Measurements from ENCODE around the gene UNC93A.

The UNC93A gene

DNA sequence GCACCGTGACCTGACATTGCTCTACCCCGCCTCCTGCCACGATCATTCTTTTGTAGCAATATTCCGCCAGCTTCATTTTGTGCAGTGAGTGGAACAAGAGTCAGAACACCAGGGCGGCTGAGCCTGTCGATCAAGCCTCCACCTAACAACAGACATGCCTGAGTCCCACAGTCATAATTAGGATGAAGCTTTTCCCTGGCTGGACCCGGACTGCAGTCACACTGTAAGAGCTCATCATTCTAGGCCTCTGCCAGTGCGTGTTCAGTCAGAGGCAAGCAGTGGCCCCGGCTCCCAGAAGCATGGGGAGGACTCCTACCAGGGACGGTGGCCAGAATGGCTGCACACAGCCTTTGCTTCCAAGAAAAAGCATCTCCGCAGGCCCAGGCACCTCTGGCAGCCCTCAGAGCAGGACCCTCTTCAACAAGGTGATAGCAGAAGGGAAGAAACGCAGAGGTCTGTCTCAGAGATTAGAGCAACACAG is 23.2 kb upstream of the UNC93A start:
- H3K27ac ChIP-seq (ENCODE audit: low read depth, low read length): no peak overlapping the region
- no peaks in the 10 kb centered on the region for H4K20me1 ChIP-seq (ENCODE audit: control insufficient read depth, insufficient read depth, low read depth, low read length)
- H3F3A ChIP-seq (ENCODE audit: control insufficient read depth, insufficient read depth): no peaks in the 10 kb centered on the region
- no peaks in the 10 kb centered on the region for H3K27me3 ChIP-seq (ENCODE audit: control insufficient read depth, low read length)
- no peak for TF ChIP-seq EZH2phosphoT487 (IDR thresholded peaks at IDR 0.05; ENCODE audit: borderline replicate concordance, low read length)
- TF ChIP-seq, protein P1, sequence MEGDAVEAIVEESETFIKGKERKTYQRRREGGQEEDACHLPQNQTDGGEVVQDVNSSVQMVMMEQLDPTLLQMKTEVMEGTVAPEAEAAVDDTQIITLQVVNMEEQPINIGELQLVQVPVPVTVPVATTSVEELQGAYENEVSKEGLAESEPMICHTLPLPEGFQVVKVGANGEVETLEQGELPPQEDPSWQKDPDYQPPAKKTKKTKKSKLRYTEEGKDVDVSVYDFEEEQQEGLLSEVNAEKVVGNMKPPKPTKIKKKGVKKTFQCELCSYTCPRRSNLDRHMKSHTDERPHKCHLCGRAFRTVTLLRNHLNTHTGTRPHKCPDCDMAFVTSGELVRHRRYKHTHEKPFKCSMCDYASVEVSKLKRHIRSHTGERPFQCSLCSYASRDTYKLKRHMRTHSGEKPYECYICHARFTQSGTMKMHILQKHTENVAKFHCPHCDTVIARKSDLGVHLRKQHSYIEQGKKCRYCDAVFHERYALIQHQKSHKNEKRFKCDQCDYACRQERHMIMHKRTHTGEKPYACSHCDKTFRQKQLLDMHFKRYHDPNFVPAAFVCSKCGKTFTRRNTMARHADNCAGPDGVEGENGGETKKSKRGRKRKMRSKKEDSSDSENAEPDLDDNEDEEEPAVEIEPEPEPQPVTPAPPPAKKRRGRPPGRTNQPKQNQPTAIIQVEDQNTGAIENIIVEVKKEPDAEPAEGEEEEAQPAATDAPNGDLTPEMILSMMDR (IDR thresholded peaks at IDR 0.05; ENCODE audit: low read depth, low read length, poor library complexity, severe bottlenecking): no peak
- H3K9me3 ChIP-seq (ENCODE audit: control insufficient read depth, insufficient read depth, low read length): no peaks in the 10 kb centered on the region
- H3K79me2 ChIP-seq (ENCODE audit: control insufficient read depth, low read length): no peaks in the 10 kb centered on the region
- H3K4me1 ChIP-seq (ENCODE audit: control insufficient read depth, low read length): no peaks in the 10 kb centered on the region
- H3K9me2 ChIP-seq (replicated peaks; ENCODE audit: control insufficient read depth, low read length): no peaks in the 10 kb centered on the region
- no peak overlapping the region for H3K4me3 ChIP-seq (ENCODE audit: low read length)
- no peak overlapping the region for H3K4me2 ChIP-seq (ENCODE audit: low read length)
- no peaks in the 10 kb centered on the region for H3K36me3 ChIP-seq (ENCODE audit: control insufficient read depth, low read length)

DNA sequence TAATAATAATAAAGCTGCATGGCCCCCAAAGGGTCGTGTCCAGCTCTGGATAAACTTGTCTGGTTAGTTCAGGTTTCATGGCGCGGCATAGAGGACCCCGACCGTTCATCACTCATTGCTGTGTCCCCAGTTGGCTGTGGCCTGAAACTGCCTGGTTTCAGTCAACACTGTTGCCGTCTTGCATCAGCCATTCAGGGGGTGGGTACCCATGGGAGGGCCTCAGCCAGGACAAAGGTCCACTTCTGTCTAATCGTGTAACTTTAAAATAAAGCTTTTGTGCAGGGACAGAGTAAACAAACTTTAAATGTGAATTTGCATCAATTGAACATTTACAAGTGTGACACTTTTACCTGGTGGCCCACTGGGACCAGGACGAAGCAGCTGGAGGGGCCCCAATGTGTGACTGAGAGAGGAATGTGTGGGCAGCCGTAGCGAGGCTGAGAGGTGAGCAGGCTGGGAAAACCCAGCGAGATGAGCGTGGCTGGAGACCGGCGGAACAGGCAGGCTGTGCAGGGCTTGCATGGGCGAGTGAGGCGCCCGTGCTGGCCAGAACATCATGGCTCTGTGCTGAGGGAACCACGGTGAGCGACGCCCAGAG is 22.3 kb upstream of the UNC93A start:
- Histone ChIP-seq H4K20me1 (ENCODE audit: control insufficient read depth, insufficient read depth, low read depth, low read length) (no peaks in the 10 kb centered on the region), H3K4me1 (ENCODE audit: control insufficient read depth, low read length) (no peaks in the 10 kb centered on the region), H3F3A (ENCODE audit: control insufficient read depth, insufficient read depth) (no peaks in the 10 kb centered on the region), H3K27me3 (ENCODE audit: control insufficient read depth, low read length) (no peaks in the 10 kb centered on the region), H3K27ac (ENCODE audit: low read depth, low read length) (no peak overlapping the region), H3K4me3 (ENCODE audit: low read length) (no peak overlapping the region), H3K9me3 (ENCODE audit: control insufficient read depth, insufficient read depth, low read length) (no peaks in the 10 kb centered on the region), H3K79me2 (ENCODE audit: control insufficient read depth, low read length) (no peaks in the 10 kb centered on the region), H3K4me2 (ENCODE audit: low read length) (no peak overlapping the region), H3K9me2 (replicated peaks; ENCODE audit: control insufficient read depth, low read length) (no peaks in the 10 kb centered on the region), H3K36me3 (ENCODE audit: control insufficient read depth, low read length) (no peaks in the 10 kb centered on the region)
- TF ChIP-seq EZH2phosphoT487 (IDR thresholded peaks at IDR 0.05; ENCODE audit: borderline replicate concordance, low read length): no peak
- TF ChIP-seq, protein P1 (IDR thresholded peaks at IDR 0.05; ENCODE audit: low read depth, low read length, poor library complexity, severe bottlenecking): no peak

DNA sequence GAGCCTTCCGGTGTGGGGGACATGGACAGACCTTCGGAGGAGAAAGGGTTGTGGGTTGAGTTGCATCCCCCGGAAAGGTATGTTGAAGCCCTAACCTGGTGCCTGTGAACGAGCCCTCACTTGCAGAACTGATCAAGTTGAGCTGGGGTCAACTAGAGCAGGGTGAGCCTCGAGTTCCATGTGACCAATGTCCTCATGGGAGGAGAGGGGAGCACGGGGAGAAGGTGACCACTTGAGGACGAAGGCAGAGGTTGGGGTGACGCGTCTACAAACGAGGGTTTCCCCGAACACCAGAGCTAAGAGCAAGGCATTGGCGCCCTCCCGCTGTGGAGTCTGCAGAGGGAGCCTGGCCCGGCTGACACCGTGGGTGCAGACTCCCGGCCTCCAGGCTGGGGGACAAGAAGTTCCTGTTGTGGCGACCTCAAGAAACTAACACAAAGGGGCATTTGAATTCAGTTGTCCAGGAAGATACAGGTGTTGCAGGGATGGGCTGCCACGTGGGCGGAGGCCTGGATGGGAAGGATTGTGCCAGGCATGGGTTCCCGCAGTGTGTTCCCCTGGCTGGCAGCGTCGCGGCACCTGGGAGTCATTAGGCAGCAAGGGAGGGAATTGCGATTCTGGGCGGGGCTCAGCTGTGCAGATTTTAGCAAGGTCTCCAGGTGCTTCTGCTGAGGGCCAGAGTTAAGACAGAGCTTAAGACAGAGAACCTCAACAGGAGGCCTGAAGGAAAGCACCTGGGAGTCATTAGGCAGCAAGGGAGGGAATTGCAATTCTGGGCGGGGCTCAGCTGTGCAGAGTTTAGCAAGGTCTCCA is 20.4 kb upstream of the UNC93A start:
- Histone ChIP-seq H3K4me2 (ENCODE audit: low read length) (no peak overlapping the region), H3K36me3 (ENCODE audit: control insufficient read depth, low read length) (no peaks in the 10 kb centered on the region), H3K4me1 (ENCODE audit: control insufficient read depth, low read length) (no peaks in the 10 kb centered on the region), H3K27ac (ENCODE audit: low read depth, low read length) (no peak overlapping the region), H3K27me3 (ENCODE audit: control insufficient read depth, low read length) (peaks cover 2% of the 10 kb centered on the region; the same call in 1 of the 2 replicates), H3K4me3 (ENCODE audit: low read length) (no peak overlapping the region), H3F3A (ENCODE audit: control insufficient read depth, insufficient read depth) (no peaks in the 10 kb centered on the region), H3K9me2 (replicated peaks; ENCODE audit: control insufficient read depth, low read length) (no peaks in the 10 kb centered on the region), H3K9me3 (ENCODE audit: control insufficient read depth, insufficient read depth, low read length) (no peaks in the 10 kb centered on the region), H4K20me1 (ENCODE audit: control insufficient read depth, insufficient read depth, low read depth, low read length) (no peaks in the 10 kb centered on the region), H3K79me2 (ENCODE audit: control insufficient read depth, low read length) (no peaks in the 10 kb centered on the region)
- TF ChIP-seq, protein P1 (IDR thresholded peaks at IDR 0.05; ENCODE audit: low read depth, low read length, poor library complexity, severe bottlenecking): no peak
